IPS-NIHi7 (cell line): Measurements from ENCODE around the gene ODF4.

Source experiments
- DNase-seq: peaks from one replicate; pipeline ENCODE4 v3.0.0; 2012; ENCODE audit warnings: mixed read lengths; ENCODE audit errors: extremely low spot score

ODF4 gene

GRCh38 chr17:8339540-8339939, at the start of gene ODF4:
Gene ODF4, plus strand, starts transcription at chr17:8339840. Its CDS starts 212 bp downstream, at chr17:8340052.
- DNase-seq, result no peak

GRCh38 chr17:8290043-8290442, 49.6 kb upstream of the ODF4 start:
- DNase-seq, result no peak

- no peak for DNase-seq
Observed at GRCh38 chr17:8292639-8293395, 46.8 kb upstream of the ODF4 start.

GRCh38 chr17:8294361-8294760, 45.3 kb upstream of the ODF4 start:
- DNase-seq, result no peak

- no peak for DNase-seq
Observed at GRCh38 chr17:8294814-8295316, 44.8 kb upstream of the ODF4 start.

GRCh38 chr17:8300226-8300625, 39.4 kb upstream of the ODF4 start:
- no peak for DNase-seq

- DNase-seq, result peak; percentile 91
Observed at GRCh38 chr17:8300627-8301242, 38.9 kb upstream of the ODF4 start.

GRCh38 chr17:8310601-8311123, 29.0 kb upstream of the ODF4 start:
- DNase-seq, result no peak

GRCh38 chr17:8311131-8311790, 28.4 kb upstream of the ODF4 start:
- DNase-seq, result no peak

GRCh38 chr17:8312251-8312650, 27.4 kb upstream of the ODF4 start:
- DNase-seq, result no peak

- no peak for DNase-seq
Observed at GRCh38 chr17:8312726-8313600, 26.7 kb upstream of the ODF4 start.

- peak; percentile 46 for DNase-seq
Observed at GRCh38 chr17:8314797-8315763, 24.6 kb upstream of the ODF4 start.

GRCh38 chr17:8315764-8316217, 23.8 kb upstream of the ODF4 start:
- DNase-seq, result peak; percentile 71

GRCh38 chr17:8318010-8318935, 21.4 kb upstream of the ODF4 start:
- no peak for DNase-seq

- no peak for DNase-seq
Observed at GRCh38 chr17:8320262-8320661, 19.4 kb upstream of the ODF4 start.

- no peak for DNase-seq
Observed at GRCh38 chr17:8320990-8321389, 18.6 kb upstream of the ODF4 start.

GRCh38 chr17:8322061-8322460, 17.6 kb upstream of the ODF4 start:
- no peak for DNase-seq

- DNase-seq, result no peak
Observed at GRCh38 chr17:8324132-8324531, 15.5 kb upstream of the ODF4 start.

- no peak for DNase-seq
Observed at GRCh38 chr17:8324923-8325322, 14.7 kb upstream of the ODF4 start.
